Right cardiac atrium (tissue), 5 donors: Measurements from ENCODE around the gene MGAT4C. TPM values are rescaled to one million over a fixed set of nuclear protein-coding genes. Genes with fewer than 3 reads are reported as not detected.

Experiments
- ATAC-seq, 2 donors: fragments of 200-7000 bp; cut with Tn5 transposase; one replicate each; pipeline versions ENCODE4 v1.8.0 to v1.9.1; 2020; ENCODE audit warnings: moderate library complexity in 2 of 2, mild to moderate bottlenecking in 1 of 2
- DNase-seq, 3 donors: peaks; one replicate each; pipeline ENCODE4 v3.0.0-alpha.2; 2020
- H3K27ac ChIP-seq: one replicate; pipeline ENCODE4 v1.5.1; 2013; ENCODE audit warnings: mild to moderate bottlenecking, low read length, control low read depth, moderate library complexity
- H3K27me3 ChIP-seq: one replicate; pipeline ENCODE4 v1.6.1; 2013; ENCODE audit not compliant: control insufficient read depth, insufficient read depth
- H3K4me1 ChIP-seq: one replicate; pipeline ENCODE4 v1.6.1; 2013; ENCODE audit warnings: low read length; ENCODE audit not compliant: control insufficient read depth, insufficient read depth
- H3K4me3 ChIP-seq: one replicate; pipeline ENCODE4 v1.5.1; 2013; ENCODE audit warnings: low read length, control low read depth
- H3K9me3 ChIP-seq: one replicate; pipeline ENCODE4 v1.6.1; 2013; ENCODE audit warnings: low read length; ENCODE audit not compliant: control insufficient read depth
- WGBS: extraction: QIAGEN DNeasy Blood & Tissue Kit; methylation state at CpG from one replicate; pipeline ENCODE4 v1.1.7; 2013; 5-methylcytosine and 5-hydroxymethylcytosine counted together
- intact Hi-C, 4 donors: fragments of 100-400 bp; cut with DNase I; formaldehyde crosslinking; loops; one replicate each; pipeline versions ENCODE4 v1.11.0 to v1.14.0; 2022 to 2023
- polyA plus RNA-seq: library from polyadenylated mRNA; stranded (reverse); fragments of 200-250 nt; gene quantifications from one replicate; pipeline ENCODE4 v1.2.3, GENCODE V29; 2013
- total RNA-seq, 4 donors: library from RNA; stranded (reverse); fragmentation: NEBNext Ultra II Directional; extraction: Animal tissue kit (Norgen Biotek cat#: 25700); gene quantifications; one replicate each; pipeline ENCODE4 v1.2.1, GENCODE V29; 2021
- donor health status: healthy with polysubstance abuse.
- donor health status: DM: no; HTN: yes; CAD: no.
- donor health status: DM: no; HTN: no; CAD: no.
- donor health status: DM: no; HTN: yes; CAD: no; lungs with severe emphysema.
- donor health status: DM: yes; HTN: yes; CAD: no.

MGAT4C gene
- total and polyA plus RNA-seq, 5 donors = 1.2 to 6.6 (median 3.3) TPM

GRCh38 chr12:86261578-86261977 lies 5.4 kb upstream of the MGAT4C start:
- intact Hi-C loops = loop anchor here in 1 of 4 donors (10.0 kb wide), 1 partner anchor 53 kb away; no protein-coding TSS in a partner anchor
- ATAC-seq (no peak), DNase-seq (no peak)

GRCh38 chr12:86261142-86261541 lies 5.0 kb upstream of the MGAT4C start:
- Histone ChIP-seq H3K4me1 (no peaks in the 10 kb centered on the region), H3K27ac (no peak overlapping the region), H3K4me3 (no peak overlapping the region), H3K9me3 (no peaks in the 10 kb centered on the region), H3K27me3 (no peaks in the 10 kb centered on the region)
- WGBS = 70% methylated on average over 1 of the region's 1 CpG
- DNase-seq (no peak), ATAC-seq (no peak)
- intact Hi-C loops = loop anchor here in 1 of 4 donors (10.0 kb wide), 1 partner anchor 54 kb away; no protein-coding TSS in a partner anchor

More at GRCh38 chr12:86261578-86261977, 5.4 kb upstream of the MGAT4C start:
- no peaks in the 10 kb centered on the region for H3K27me3 ChIP-seq
- no peaks in the 10 kb centered on the region for H3K4me1 ChIP-seq
- H3K9me3 ChIP-seq = no peaks in the 10 kb centered on the region
- H3K4me3 ChIP-seq = no peak overlapping the region
- no peak overlapping the region for H3K27ac ChIP-seq
- 90% methylated on average over 2 of the region's 2 CpGs for WGBS

- WGBS = 54% methylated on average over 2 of the region's 2 CpGs
- H3K9me3 ChIP-seq = no peaks in the 10 kb centered on the region
- no peaks in the 10 kb centered on the region for H3K4me1 ChIP-seq
- H3K27ac ChIP-seq = no peak overlapping the region
- intact Hi-C loops = loop anchor here in 1 of 4 donors (10.0 kb wide), 1 partner anchor 55 kb away; no protein-coding TSS in a partner anchor
- H3K27me3 ChIP-seq = no peaks in the 10 kb centered on the region
- DNase-seq (no peak), ATAC-seq (no peak)
- H3K4me3 ChIP-seq = no peak overlapping the region
These were observed 4.0 kb upstream of the MGAT4C start for GRCh38 chr12:86260183-86260582.

GRCh38 chr12:86257134-86257533 lies 943 bp upstream of the MGAT4C start:
- H3K9me3 ChIP-seq = no peaks in the 10 kb centered on the region
- H3K4me1 ChIP-seq = no peaks in the 10 kb centered on the region
- ATAC-seq (peak in 1 of 2 donors; percentile 40), DNase-seq (no peak)
- intact Hi-C loops = no loop called here
- H3K4me3 ChIP-seq = no peak overlapping the region
- H3K27ac ChIP-seq = no peak overlapping the region
- WGBS = 58% methylated on average over 2 of the region's 2 CpGs
- H3K27me3 ChIP-seq = no peaks in the 10 kb centered on the region

GRCh38 chr12:86254399-86255107 lies 1.6 kb downstream of the MGAT4C start:
- Histone ChIP-seq H3K9me3 (no peaks in the 10 kb centered on the region), H3K4me1 (no peaks in the 10 kb centered on the region), H3K27ac (no peak overlapping the region), H3K27me3 (no peaks in the 10 kb centered on the region), H3K4me3 (no peak overlapping the region)
- DNase-seq (no peak), ATAC-seq (no peak)
- WGBS = 35% methylated on average over 4 of the region's 4 CpGs
- intact Hi-C loops = no loop called here

- no peaks in the 10 kb centered on the region for H3K4me1 ChIP-seq
- DNase-seq (no peak), ATAC-seq (peak in 1 of 2 donors; percentile 36)
- H3K27ac ChIP-seq = no peak overlapping the region
- intact Hi-C loops = no loop called here
- H3K9me3 ChIP-seq = no peaks in the 10 kb centered on the region
- H3K27me3 ChIP-seq = no peaks in the 10 kb centered on the region
- no peak overlapping the region for H3K4me3 ChIP-seq
These were observed 6.3 kb downstream of the MGAT4C start for GRCh38 chr12:86249851-86250250.

GRCh38 chr12:86249276-86249675 lies 6.9 kb downstream of the MGAT4C start:
- H3K4me3 ChIP-seq = no peak overlapping the region
- H3K27me3 ChIP-seq = no peaks in the 10 kb centered on the region
- intact Hi-C loops = no loop called here
- 95% methylated on average over 1 of the region's 1 CpG for WGBS
- H3K4me1 ChIP-seq = no peaks in the 10 kb centered on the region
- no peak for ATAC-seq
- no peaks in the 10 kb centered on the region for H3K9me3 ChIP-seq
- no peak overlapping the region for H3K27ac ChIP-seq
- DNase-seq = no peak

GRCh38 chr12:86247871-86248270 lies 8.3 kb downstream of the MGAT4C start:
- H3K27me3 ChIP-seq = no peaks in the 10 kb centered on the region
- no peak overlapping the region for H3K4me3 ChIP-seq
- ATAC-seq (no peak), DNase-seq (no peak)
- H3K9me3 ChIP-seq = no peaks in the 10 kb centered on the region
- no peak overlapping the region for H3K27ac ChIP-seq
- no peaks in the 10 kb centered on the region for H3K4me1 ChIP-seq
- intact Hi-C loops = no loop called here

GRCh38 chr12:86241600-86241999 lies 14.6 kb downstream of the MGAT4C start:
- Histone ChIP-seq H3K9me3 (no peaks in the 10 kb centered on the region), H3K27me3 (no peaks in the 10 kb centered on the region), H3K4me3 (no peak overlapping the region), H3K4me1 (no peaks in the 10 kb centered on the region), H3K27ac (no peak overlapping the region)
- no peak for ATAC-seq
- intact Hi-C loops = no loop called here
- no peak for DNase-seq
- WGBS = 93% methylated on average over 2 of the region's 2 CpGs

- H3K4me3 ChIP-seq = no peak overlapping the region
- intact Hi-C loops = no loop called here
- no peaks in the 10 kb centered on the region for H3K27me3 ChIP-seq
- DNase-seq (no peak), ATAC-seq (no peak)
- no peaks in the 10 kb centered on the region for H3K9me3 ChIP-seq
- no peak overlapping the region for H3K27ac ChIP-seq
- no peaks in the 10 kb centered on the region for H3K4me1 ChIP-seq
- 90% methylated on average over 2 of the region's 2 CpGs for WGBS
These were observed 21.8 kb downstream of the MGAT4C start for GRCh38 chr12:86234316-86234855.

- no peaks in the 10 kb centered on the region for H3K9me3 ChIP-seq
- no peaks in the 10 kb centered on the region for H3K27me3 ChIP-seq
- H3K4me1 ChIP-seq = no peaks in the 10 kb centered on the region
- H3K4me3 ChIP-seq = no peak overlapping the region
- H3K27ac ChIP-seq = no peak overlapping the region
- ATAC-seq = no peak
- intact Hi-C loops = no loop called here
- WGBS = 85% methylated on average over 2 of the region's 2 CpGs
- DNase-seq = no peak
These were observed 23.1 kb downstream of the MGAT4C start for GRCh38 chr12:86233126-86233525.
